GM12864 (cell line): ENCODE data around the gene TMEM135.

Experiments used
- DNase-seq: peaks from one replicate; pipeline ENCODE4 v3.0.0-alpha.2; 2011; ENCODE audit warnings: low read depth
- H3K4me3 ChIP-seq: 2 replicates; pipeline ENCODE4 v1.5.1; 2011; ENCODE audit warnings: mild to moderate bottlenecking, low read depth, low read length, control low read depth
- TF ChIP-seq, protein P1 (sequence below): IDR thresholded peaks from 2 replicates; pipeline ENCODE4 v1.5.1; 2011; ENCODE audit warnings: low read depth, mild to moderate bottlenecking, moderate library complexity, low read length, control low read depth, inconsistent platforms; ENCODE audit errors: missing control alignments

The TMEM135 gene

DNA sequence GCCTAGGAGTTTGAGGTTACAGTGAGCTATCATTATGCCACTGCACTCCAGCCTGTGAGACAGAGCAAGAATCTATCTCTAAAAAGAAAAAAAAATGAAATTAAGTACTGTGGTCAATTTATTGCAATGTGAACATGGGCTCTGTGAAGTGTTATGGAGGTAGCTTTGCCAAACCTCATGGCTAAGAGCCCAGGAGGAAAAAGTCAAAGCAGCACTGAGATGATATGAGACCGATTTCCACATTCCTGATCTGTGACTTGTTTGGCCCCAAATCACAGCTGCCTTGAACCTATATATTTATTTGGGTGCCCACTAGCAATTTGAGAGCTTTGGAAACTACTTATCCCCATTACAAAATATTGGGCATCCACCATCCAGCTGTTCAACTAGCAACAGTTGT lies 29.8 kb upstream of the TMEM135 start:
- DNase-seq, result no peak
- H3K4me3 ChIP-seq, result no peak overlapping the region
- TF ChIP-seq, protein P1, sequence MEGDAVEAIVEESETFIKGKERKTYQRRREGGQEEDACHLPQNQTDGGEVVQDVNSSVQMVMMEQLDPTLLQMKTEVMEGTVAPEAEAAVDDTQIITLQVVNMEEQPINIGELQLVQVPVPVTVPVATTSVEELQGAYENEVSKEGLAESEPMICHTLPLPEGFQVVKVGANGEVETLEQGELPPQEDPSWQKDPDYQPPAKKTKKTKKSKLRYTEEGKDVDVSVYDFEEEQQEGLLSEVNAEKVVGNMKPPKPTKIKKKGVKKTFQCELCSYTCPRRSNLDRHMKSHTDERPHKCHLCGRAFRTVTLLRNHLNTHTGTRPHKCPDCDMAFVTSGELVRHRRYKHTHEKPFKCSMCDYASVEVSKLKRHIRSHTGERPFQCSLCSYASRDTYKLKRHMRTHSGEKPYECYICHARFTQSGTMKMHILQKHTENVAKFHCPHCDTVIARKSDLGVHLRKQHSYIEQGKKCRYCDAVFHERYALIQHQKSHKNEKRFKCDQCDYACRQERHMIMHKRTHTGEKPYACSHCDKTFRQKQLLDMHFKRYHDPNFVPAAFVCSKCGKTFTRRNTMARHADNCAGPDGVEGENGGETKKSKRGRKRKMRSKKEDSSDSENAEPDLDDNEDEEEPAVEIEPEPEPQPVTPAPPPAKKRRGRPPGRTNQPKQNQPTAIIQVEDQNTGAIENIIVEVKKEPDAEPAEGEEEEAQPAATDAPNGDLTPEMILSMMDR, result no peak

DNA sequence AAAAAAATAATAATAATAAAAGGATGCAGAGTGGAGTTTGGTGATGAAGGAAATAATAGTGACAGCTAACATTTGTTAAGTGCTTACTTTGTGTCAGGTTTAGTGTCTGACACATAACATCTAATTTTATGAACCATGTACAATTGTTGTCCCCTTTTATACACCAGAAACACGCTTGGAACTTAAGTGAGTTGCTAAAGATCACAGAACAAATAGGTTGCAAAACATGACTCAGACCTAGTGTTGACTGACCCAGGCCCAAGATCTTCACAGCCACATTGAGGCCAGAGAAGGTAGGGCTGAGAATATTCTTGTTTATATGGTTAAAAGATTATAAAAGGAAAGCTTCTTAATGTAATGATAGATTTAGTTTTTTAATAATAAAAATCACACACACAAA lies 25.6 kb upstream of the TMEM135 start:
- H3K4me3 ChIP-seq, result no peak overlapping the region
- no peak for DNase-seq
- TF ChIP-seq, protein P1, result no peak

DNA sequence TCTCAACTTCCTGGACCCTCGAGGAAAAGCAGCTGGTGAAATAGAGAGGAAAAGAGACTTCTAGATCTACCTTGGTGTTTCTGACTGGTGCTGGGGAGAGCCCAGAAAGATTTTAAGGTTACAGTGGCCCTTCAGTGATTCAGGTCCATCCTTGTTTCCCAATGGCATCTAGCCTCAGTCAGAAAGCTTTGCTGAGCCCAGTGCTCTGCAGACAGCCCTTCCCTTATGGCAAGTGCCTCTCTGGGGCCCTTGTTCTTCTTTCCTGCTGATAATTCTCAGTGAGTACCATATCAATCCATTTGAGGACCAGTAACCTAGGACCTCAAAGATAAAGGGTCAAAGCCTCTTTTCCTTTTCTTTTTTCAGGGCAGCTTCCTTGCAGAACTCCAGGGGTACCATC lies 25.1 kb upstream of the TMEM135 start:
- TF ChIP-seq, protein P1, result no peak
- H3K4me3 ChIP-seq, result no peak overlapping the region
- no peak for DNase-seq

DNA sequence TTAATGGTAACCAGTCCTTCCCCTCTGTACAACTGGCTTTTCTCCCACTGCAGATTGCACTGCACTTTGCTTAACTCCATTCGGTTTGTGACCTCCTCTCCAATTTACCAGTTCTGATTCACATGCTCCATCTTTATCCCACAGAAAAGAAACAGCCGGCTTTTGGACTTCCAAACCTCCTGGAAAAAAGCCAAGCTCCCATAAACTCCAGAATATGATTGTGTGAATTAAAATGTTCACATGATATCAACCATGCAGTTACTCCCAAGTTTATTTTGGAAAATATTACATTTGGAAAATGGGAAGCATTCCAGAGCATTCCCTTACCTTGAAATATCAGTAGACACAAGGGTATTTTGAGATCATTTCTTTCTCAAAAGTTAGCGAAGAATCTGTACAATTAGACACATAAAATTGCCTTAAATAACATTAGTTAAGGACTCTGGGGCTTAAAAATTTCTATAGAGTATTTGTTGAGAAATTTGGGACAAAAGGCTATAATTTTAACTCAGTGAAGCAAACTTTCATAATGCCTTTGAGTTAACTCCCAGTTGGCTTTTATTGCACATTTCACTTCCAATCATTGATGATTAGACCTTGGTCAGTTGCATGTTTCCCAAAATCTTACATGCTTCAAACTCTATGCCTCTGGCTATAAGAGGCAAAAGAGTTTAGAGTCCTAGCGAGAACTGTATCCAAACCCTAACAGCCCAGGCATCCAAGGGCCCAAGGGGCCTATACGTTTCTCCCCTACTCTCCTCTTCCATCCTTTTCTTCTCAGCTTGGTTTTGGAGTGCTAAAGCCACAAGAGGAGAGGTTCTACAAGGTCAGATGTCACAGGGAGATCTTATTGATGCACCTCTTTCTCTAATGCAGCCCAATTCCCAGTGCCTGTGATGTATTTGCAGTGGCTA lies 23.6 kb upstream of the TMEM135 start:
- H3K4me3 ChIP-seq, result no peak overlapping the region
- TF ChIP-seq, protein P1, result no peak
- DNase-seq, result no peak

DNA sequence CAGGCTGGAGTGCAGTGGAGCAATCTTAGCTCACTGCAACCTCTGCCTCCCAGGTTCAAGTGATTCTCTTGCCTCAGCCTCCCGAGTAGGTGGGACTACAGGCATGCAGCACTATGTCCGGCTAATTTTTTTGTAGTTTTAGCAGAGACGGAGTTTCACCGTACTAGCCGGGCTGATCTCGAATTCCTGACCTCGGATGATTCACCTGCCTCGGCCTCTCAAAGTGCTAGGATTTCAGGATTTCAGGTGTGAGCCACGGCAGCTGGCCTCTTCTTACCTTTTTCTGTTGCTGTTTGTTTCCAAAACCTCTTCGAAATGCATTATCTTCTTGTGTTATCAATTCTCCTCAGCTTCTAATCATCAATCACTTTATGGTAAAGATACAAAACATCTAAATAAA lies 22.1 kb upstream of the TMEM135 start:
- no peak overlapping the region for H3K4me3 ChIP-seq
- no peak for DNase-seq
- TF ChIP-seq, protein P1, result no peak

DNA sequence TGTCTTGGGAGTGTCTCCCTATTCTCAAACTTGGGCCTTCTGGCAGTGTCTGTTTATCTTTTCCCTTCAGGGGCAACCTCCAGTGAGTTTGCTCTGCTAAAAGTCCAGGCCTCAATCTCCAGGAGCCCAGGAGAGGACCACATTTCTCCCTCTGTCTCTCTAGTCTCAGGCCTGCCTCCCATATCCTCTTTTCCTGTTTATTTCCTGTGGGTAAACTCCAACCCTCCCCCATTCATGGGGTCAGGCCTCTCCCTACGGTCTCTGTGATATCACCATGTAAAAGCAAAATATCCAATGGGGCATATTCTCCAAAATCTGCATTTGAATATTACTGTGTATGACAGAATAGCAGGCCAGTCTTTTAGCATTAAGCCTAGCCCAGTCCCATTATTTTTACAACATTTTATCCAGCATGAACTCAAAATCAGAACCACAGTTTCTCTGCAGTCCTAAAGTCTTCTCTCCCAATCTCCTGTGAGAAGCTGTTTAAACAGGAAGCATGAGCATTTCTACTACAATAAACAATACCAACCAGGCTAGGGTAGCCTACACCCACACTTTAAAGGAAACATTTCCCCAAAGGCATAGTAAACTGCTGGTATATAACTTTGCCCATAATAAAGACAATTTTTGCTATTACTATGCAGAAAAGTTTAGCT lies 18.0 kb upstream of the TMEM135 start:
- TF ChIP-seq, protein P1, result no peak
- no peak overlapping the region for H3K4me3 ChIP-seq
- no peak for DNase-seq

DNA sequence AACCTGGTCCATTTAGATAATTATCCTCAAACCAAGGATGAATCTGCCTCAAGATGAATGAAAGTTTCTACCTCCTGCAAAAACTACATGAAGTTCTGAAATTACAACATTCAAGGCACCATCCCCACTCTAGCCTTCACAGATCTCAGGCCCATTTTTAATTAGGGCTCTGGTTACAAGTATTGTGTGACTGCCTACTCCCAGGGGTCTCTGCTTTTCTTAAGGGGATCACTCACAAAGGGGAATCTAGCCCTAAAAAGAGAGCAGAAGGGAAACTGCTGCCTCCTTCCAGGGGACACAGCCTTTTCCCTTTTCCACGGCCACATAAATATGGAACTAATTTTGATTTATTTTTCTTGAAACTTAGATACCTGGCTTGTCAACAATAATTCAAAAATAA lies 17.4 kb upstream of the TMEM135 start:
- H3K4me3 ChIP-seq, result no peak overlapping the region
- DNase-seq, result no peak
- TF ChIP-seq, protein P1, result no peak
